H1 (cell line): ENCODE measurements around the gene SLC22A14. TPM values are rescaled to one million over a fixed set of nuclear protein-coding genes. Genes with fewer than 3 reads are reported as not detected.

Experiments used
- CTCF ChIA-PET: fragments of 300-600 bp; sonication (Branson Sonifier 250); formaldehyde crosslinking; loops from one replicate; lab custom pipeline; 2021; ENCODE audit not compliant: partially characterized antibody; lab: Charles Lee
- POLR2A ChIA-PET: fragments of 300-600 bp; sonication (Branson Sonifier 250); formaldehyde crosslinking; loops from one replicate; lab custom pipeline; 2021; ENCODE audit warnings: inconsistent platforms; ENCODE audit not compliant: partially characterized antibody; lab: Charles Lee
- DNase-seq, 2 experiments: peaks; one replicate each; pipeline versions ENCODE4 v3.0.0 to v3.0.0-alpha.2; 2010 to 2022; ENCODE audit warnings: low spot score in 2 of 2, low read depth in 1 of 2, mixed read lengths in 1 of 2
- FAIRE-seq: peaks from 2 replicates; lab custom pipeline; 2011; peaks lifted over from hg19 to GRCh38; lab: Jason Lieb, UNC
- H2AFZ ChIP-seq: 2 replicates; pipeline ENCODE4 v1.8.1; 2012; ENCODE audit warnings: low read length, inconsistent platforms
- H2AK5ac ChIP-seq: 2 replicates; pipeline ENCODE4 v1.6.1; 2013; ENCODE audit warnings: low read depth, low read length
- H2BK120ac ChIP-seq: replicated peaks from 2 replicates; pipeline ENCODE3; 2013; ENCODE audit warnings: low read depth, low read length, inconsistent platforms
- H2BK12ac ChIP-seq: 2 replicates; pipeline ENCODE4 v1.6.1; 2013; ENCODE audit warnings: low read depth, low read length
- H2BK15ac ChIP-seq: 2 replicates; pipeline ENCODE4 v1.6.1; 2013; ENCODE audit warnings: low read length
- H2BK20ac ChIP-seq: 2 replicates; pipeline ENCODE4 v1.6.1; 2013; ENCODE audit warnings: low read length
- H2BK5ac ChIP-seq: 2 replicates; pipeline ENCODE4 v1.6.1; 2013; ENCODE audit warnings: low read depth, low read length
- H3K14ac ChIP-seq: 2 replicates; pipeline ENCODE4 v1.6.1; 2013; ENCODE audit warnings: inconsistent platforms; ENCODE audit not compliant: insufficient read length
- H3K18ac ChIP-seq: 2 replicates; pipeline ENCODE4 v1.6.1; 2013; ENCODE audit warnings: low read length; ENCODE audit errors: extremely low read depth
- H3K23ac ChIP-seq: 2 replicates; pipeline ENCODE4 v1.6.1; 2013; ENCODE audit warnings: inconsistent platforms; ENCODE audit not compliant: insufficient read length
- H3K23me2 ChIP-seq: 2 replicates; pipeline ENCODE4 v1.6.1; 2013; ENCODE audit warnings: low read depth, low read length
- H3K27ac ChIP-seq: 2 replicates; pipeline ENCODE4 v1.6.1; 2011; ENCODE audit warnings: low read depth, low read length, inconsistent platforms
- H3K27me3 ChIP-seq, 4 experiments: replicated peaks in 1 of 4; 1 replicate in 1 of 4; 2 replicates in 3 of 4; pipeline versions ENCODE4 v1.6.1 to v1.8.1; 2011 to 2013; ENCODE audit warnings: low read length in 3 of 4, mild to moderate bottlenecking in 3 of 4, inconsistent platforms in 2 of 4, mixed read lengths in 2 of 4, moderate library complexity in 1 of 4; ENCODE audit not compliant: control insufficient read depth in 3 of 4, insufficient read depth in 3 of 4; ENCODE audit errors: extremely low read depth in 1 of 4
- H3K36me3 ChIP-seq, 4 experiments: 2 replicates each; pipeline versions ENCODE4 v1.6.1 to v1.8.1; 2011 to 2013; ENCODE audit warnings: mild to moderate bottlenecking in 4 of 4, low read length in 3 of 4, moderate library complexity in 2 of 4, control low read depth in 1 of 4, inconsistent platforms in 1 of 4; ENCODE audit not compliant: insufficient read depth in 4 of 4, control insufficient read depth in 2 of 4
- H3K4ac ChIP-seq: replicated peaks from 2 replicates; pipeline ENCODE3; 2013; ENCODE audit warnings: low read length, low read depth, mixed read lengths, inconsistent platforms; ENCODE audit not compliant: insufficient read length
- H3K4me1 ChIP-seq, 4 experiments: replicated peaks in 1 of 4; 1 replicate in 1 of 4; 2 replicates in 3 of 4; pipeline versions ENCODE4 v1.6.1 to v1.8.1; 2011 to 2013; ENCODE audit warnings: low read length in 3 of 4, inconsistent platforms in 2 of 4, mixed read lengths in 1 of 4; ENCODE audit not compliant: insufficient read depth in 4 of 4, control insufficient read depth in 3 of 4
- H3K4me2 ChIP-seq, 2 experiments: 2 replicates each; pipeline versions ENCODE4 v1.6.1 to v1.8.1; 2011 to 2013; ENCODE audit warnings: low read depth in 2 of 2, low read length in 2 of 2, control low read depth in 1 of 2, inconsistent platforms in 1 of 2, mild to moderate bottlenecking in 1 of 2; ENCODE audit not compliant: insufficient read depth in 1 of 2
- H3K4me3 ChIP-seq, 4 experiments: fragments of 200-600, 300-600 bp in 1 of 4; sonication (generic), shearing (Covaris generic), sonication (Bioruptor Twin) in 1 of 4; 2 replicates each; pipeline versions ENCODE4 v1.5.1 to v1.8.1; 2011 to 2016; ENCODE audit warnings: low read length in 4 of 4, low read depth in 3 of 4, control low read depth in 2 of 4, inconsistent platforms in 2 of 4, mild to moderate bottlenecking in 2 of 4, mixed read lengths in 1 of 4, moderate library complexity in 1 of 4; ENCODE audit not compliant: insufficient read depth in 2 of 4; ENCODE audit errors: extremely low read depth in 1 of 4
- H3K56ac ChIP-seq: replicated peaks from 2 replicates; pipeline ENCODE3; 2013; ENCODE audit warnings: low read depth, mild to moderate bottlenecking, mixed read lengths, low read length, inconsistent platforms; ENCODE audit not compliant: insufficient read length
- H3K79me1 ChIP-seq: 2 replicates; pipeline ENCODE4 v1.6.1; 2013; ENCODE audit warnings: low read depth, low read length, control low read depth
- H3K79me2 ChIP-seq, 2 experiments: 2 replicates each; pipeline versions ENCODE4 v1.6.1 to v1.8.1; 2012 to 2013; ENCODE audit warnings: low read length in 2 of 2, mild to moderate bottlenecking in 2 of 2, inconsistent platforms in 1 of 2; ENCODE audit not compliant: insufficient read depth in 2 of 2, control insufficient read depth in 1 of 2
- H3K9ac ChIP-seq, 4 experiments: replicated peaks in 1 of 4; 1 replicate in 1 of 4; 2 replicates in 3 of 4; pipeline versions ENCODE4 v1.6.1 to v1.8.1; 2011 to 2013; ENCODE audit warnings: low read depth in 3 of 4, low read length in 3 of 4, control low read depth in 2 of 4, mild to moderate bottlenecking in 2 of 4, moderate library complexity in 2 of 4, inconsistent platforms in 1 of 4; ENCODE audit errors: extremely low read depth in 1 of 4
- H3K9me3 ChIP-seq, 2 experiments: 2 replicates each; pipeline versions ENCODE4 v1.6.1 to v1.8.1; 2012 to 2013; ENCODE audit warnings: mild to moderate bottlenecking in 2 of 2, moderate library complexity in 2 of 2, control low read depth in 1 of 2, inconsistent platforms in 1 of 2, low read depth in 1 of 2, low read length in 1 of 2, mixed read lengths in 1 of 2; ENCODE audit not compliant: insufficient read depth in 2 of 2
- H4K20me1 ChIP-seq, 2 experiments: replicated peaks in 1 of 2; 2 replicates each; pipeline versions ENCODE3 to v1.8.1; 2011 to 2013; ENCODE audit warnings: inconsistent platforms in 2 of 2, low read length in 2 of 2, mild to moderate bottlenecking in 1 of 2; ENCODE audit not compliant: insufficient read depth in 2 of 2, control insufficient read depth in 1 of 2
- H4K5ac ChIP-seq: 2 replicates; pipeline ENCODE4 v1.6.1; 2013; ENCODE audit warnings: low read length, low read depth, mixed read lengths, inconsistent platforms; ENCODE audit not compliant: insufficient read length
- H4K8ac ChIP-seq: 2 replicates; pipeline ENCODE4 v1.8.0; 2013; ENCODE audit warnings: mild to moderate bottlenecking, moderate library complexity, low read length, inconsistent platforms; ENCODE audit not compliant: insufficient read depth; ENCODE audit errors: extremely low read depth
- H4K91ac ChIP-seq: replicated peaks from 2 replicates; pipeline ENCODE3; 2013; ENCODE audit warnings: low read length, mixed read lengths, inconsistent platforms; ENCODE audit not compliant: insufficient read length
- GABPA ChIP-seq: IDR thresholded peaks from 2 replicates; pipeline ENCODE4 v1.6.1; 2011; ENCODE audit warnings: mild to moderate bottlenecking, low read length, moderate library complexity, borderline replicate concordance; ENCODE audit not compliant: insufficient read depth
- NANOG ChIP-seq: IDR thresholded peaks from 2 replicates; pipeline ENCODE4 v1.6.1; 2011; ENCODE audit warnings: low read length, low read depth, mild to moderate bottlenecking, inconsistent platforms; ENCODE audit not compliant: insufficient read depth, poor library complexity, severe bottlenecking
- RBBP5 ChIP-seq: IDR thresholded peaks from 2 replicates; pipeline ENCODE4 v1.7.1; 2012; ENCODE audit warnings: low read depth, mild to moderate bottlenecking, inconsistent platforms, low read length, moderate library complexity, borderline replicate concordance
- RXRA ChIP-seq: IDR thresholded peaks from 2 replicates; pipeline ENCODE4 v1.6.1; 2011; ENCODE audit warnings: low read depth, mild to moderate bottlenecking, low read length, moderate library complexity; ENCODE audit not compliant: insufficient read depth
- SAP30 ChIP-seq: fragments of 300-600 bp; sonication (generic); IDR thresholded peaks from 2 replicates; pipeline ENCODE4 v1.7.1; 2012; ENCODE audit warnings: low read length, moderate library complexity, mild to moderate bottlenecking, inconsistent platforms; ENCODE audit not compliant: insufficient read depth, insufficient replicate concordance
- SIN3A ChIP-seq, 2 experiments: IDR thresholded peaks in 1 of 2; conservative IDR thresholded peaks in 1 of 2; 2 replicates each; pipeline ENCODE4 v1.6.1; 2011 to 2012; ENCODE audit warnings: low read length in 2 of 2, improper control_type of control experiment in 1 of 2, low read depth in 1 of 2, mild to moderate bottlenecking in 1 of 2
- SUZ12 ChIP-seq: fragments of 200-600 bp; sonication (generic); IDR thresholded peaks from 2 replicates; pipeline ENCODE4 v1.6.1; 2012; ENCODE audit warnings: mild to moderate bottlenecking, inconsistent platforms, low read length, moderate library complexity, mixed read lengths
- WGBS, 2 experiments: shearing (Covaris generic) in 1 of 2; methylation state at CpG; one replicate each; pipeline versions ENCODE4 v1.1.6 to v1.1.7; 2013 to 2015; ENCODE audit warnings: low lambda C conversion rate in 2 of 2, mixed read lengths in 2 of 2, inconsistent platforms in 1 of 2, low coverage in 1 of 2, missing lambda C conversion rate in 1 of 2; ENCODE audit not compliant: insufficient replicate concordance in 2 of 2, insufficient coverage in 1 of 2, insufficient read length in 1 of 2; ENCODE audit errors: extremely low coverage in 1 of 2, missing lambda C conversion rate in 1 of 2; 5-methylcytosine and 5-hydroxymethylcytosine counted together
- polyA plus RNA-seq, 7 experiments: library from polyadenylated mRNA; depleted of rRNA in 3 of 7; stranded (reverse) in 5 of 7; unstranded in 2 of 7; fragments of >200 nt in 5 of 7; fragments of 200-250 nt in 2 of 7; gene quantifications; 1 replicate in 5 of 7; 2 replicates in 1 of 7; 4 replicates in 1 of 7; pipeline versions ENCODE4 v1.2.1 to v1.2.3, GENCODE V29; 2011 to 2013; ENCODE audit warnings: missing spikeins in 2 of 7, mixed read lengths in 2 of 7
- total RNA-seq: library from RNA; stranded (reverse); fragmentation: NEBNext Ultra II Directional; extraction: Animal tissue kit (Norgen Biotek cat#: 25700); gene quantifications from 2 replicates; pipeline ENCODE4 v1.2.1, GENCODE V29; 2021
- TF ChIP-seq, protein P1 (sequence below): IDR thresholded peaks from 2 replicates; pipeline ENCODE4 v1.6.1; 2012; ENCODE audit warnings: inconsistent platforms

Gene SLC22A14
- total and polyA plus RNA-seq, 2 of the 8 experiments (the other 6 are each of a cell fraction or from before 2014, with no cell fraction given), result 0.03 TPM; not detected in 1

- FAIRE-seq, result no peak
- no peak overlapping the region; the same call in 1 of the 2 replicates for H2BK20ac ChIP-seq
- H3K18ac ChIP-seq, result no peak overlapping the region
- H4K91ac ChIP-seq, result no peak overlapping the region
- H2AK5ac ChIP-seq, result no peak overlapping the region
- no peak overlapping the region for H2AFZ ChIP-seq
- H3K9ac ChIP-seq, result no peak overlapping the region
- H2BK5ac ChIP-seq, result no peak overlapping the region
- no peak overlapping the region for H3K23ac ChIP-seq
- H2BK12ac ChIP-seq, result no peak overlapping the region
- POLR2A ChIA-PET, result no interaction called here
- H4K20me1 ChIP-seq, result no peaks in the 10 kb centered on the region
- no peak overlapping the region for H3K27ac ChIP-seq
- no peak overlapping the region for H4K8ac ChIP-seq
- no peak for DNase-seq
- H3K4me2 ChIP-seq, result no peak overlapping the region
- no peaks in the 10 kb centered on the region; a peak in 2 of 7 replicates for H3K27me3 ChIP-seq
- no peak overlapping the region for H2BK120ac ChIP-seq
- H3K36me3 ChIP-seq, result no peaks in the 10 kb centered on the region
- no peak overlapping the region for H3K4ac ChIP-seq
- no peaks in the 10 kb centered on the region for H3K23me2 ChIP-seq
- WGBS, 2 experiments, result 79% methylated on average over 4 of the region's 4 CpGs; no CpG with 5 or more reads in 1 of the 2 experiments
- H3K79me1 ChIP-seq, result no peaks in the 10 kb centered on the region
- H3K14ac ChIP-seq, result no peak overlapping the region
- H3K4me1 ChIP-seq, result no peaks in the 10 kb centered on the region
- CTCF ChIA-PET, result interaction anchor here (0.6 to 0.8 kb wide), 2 partner anchors 14 to 526 kb away, joined by 3 read pairs; no protein-coding TSS in a partner anchor
- no peak overlapping the region for H3K4me3 ChIP-seq
- H4K5ac ChIP-seq, result no peak overlapping the region
- no peak overlapping the region for H3K56ac ChIP-seq
- no peaks in the 10 kb centered on the region for H3K79me2 ChIP-seq
- H2BK15ac ChIP-seq, result no peak overlapping the region
- H3K9me3 ChIP-seq, result peaks cover 0 to 4% of the 10 kb centered on the region in 2 experiments; a peak in 1 of 4 replicates
- TF ChIP-seq RBBP5 (no peak), GABPA (no peak), RXRA (no peak), SAP30 (no peak), SIN3A (conservative IDR thresholded peaks at IDR 0.05 in 1 of 2, IDR thresholded peaks at IDR 0.05 in 1 of 2; ENCODE audit: low read depth in 1 of 2, low read length in 2 of 2) (no peak), SUZ12 (no peak), NANOG (no peak)
- TF ChIP-seq, protein P1, sequence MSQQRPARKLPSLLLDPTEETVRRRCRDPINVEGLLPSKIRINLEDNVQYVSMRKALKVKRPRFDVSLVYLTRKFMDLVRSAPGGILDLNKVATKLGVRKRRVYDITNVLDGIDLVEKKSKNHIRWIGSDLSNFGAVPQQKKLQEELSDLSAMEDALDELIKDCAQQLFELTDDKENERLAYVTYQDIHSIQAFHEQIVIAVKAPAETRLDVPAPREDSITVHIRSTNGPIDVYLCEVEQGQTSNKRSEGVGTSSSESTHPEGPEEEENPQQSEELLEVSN, result no peak
Observed at GRCh38 chr3:38331257-38332022, 49.3 kb downstream of the SLC22A14 start.
